ENCODE data around the gene TMEM131L. TPM values are rescaled to one million over a fixed set of nuclear protein-coding genes. Genes with fewer than 3 reads are reported as not detected.

The TMEM131L gene
- polyA plus RNA-seq, 1 donor (not counting 4 experiments of a cell fraction or from before 2014, with no cell fraction given) = 10.3 TPM

- no peak overlapping the region for H3K27ac ChIP-seq (ENCODE audit: control insufficient read depth, insufficient read depth, low read length)
- DNase-seq (ENCODE audit: low read depth, low spot score) = no peak
- no peak for FAIRE-seq
- peaks cover 7% of the 10 kb centered on the region for H3K4me1 ChIP-seq (ENCODE audit: control insufficient read depth, extremely low read depth, insufficient read depth, low read length)
- no peaks in the 10 kb centered on the region for H4K20me1 ChIP-seq (ENCODE audit: control insufficient read depth, extremely low read depth, insufficient read depth, low read length)
- dilution Hi-C loops (cut with MboI; ENCODE audit: extremely low pct_ligation_motif_present, low sequenced_read_pairs) = no loop called here
- TF ChIP-seq EZH2 (IDR thresholded peaks at IDR 0.05; ENCODE audit: low read length) = no peak
- no peak for TF ChIP-seq CTCF (optimal IDR thresholded peaks at IDR 0.05 in 1 of 3, IDR thresholded peaks at IDR 0.05 in 1 of 3, conservative IDR thresholded peaks at IDR 0.05 in 1 of 3; ENCODE audit: extremely low read depth in 1 of 3, insufficient read depth in 2 of 3, low read length in 3 of 3)
- no peaks in the 10 kb centered on the region for H3K36me3 ChIP-seq (ENCODE audit: control insufficient read depth in 2 of 2, extremely low read depth in 1 of 2, insufficient read depth in 2 of 2, low read length in 2 of 2)
- no peaks in the 10 kb centered on the region for H3K9me1 ChIP-seq (ENCODE audit: control insufficient read depth, extremely low read depth, insufficient read depth, low read length)
- peak overlapping the region; percentile 91 for H2AFZ ChIP-seq (ENCODE audit: control insufficient read depth, low read length)
- no peaks in the 10 kb centered on the region for H3K9me3 ChIP-seq (ENCODE audit: control insufficient read depth, low read depth, low read length)
- H3K4me2 ChIP-seq (ENCODE audit: control insufficient read depth, extremely low read depth, insufficient read depth, low read depth, low read length) = peak overlapping the region; percentile 85
- H3K79me2 ChIP-seq (ENCODE audit: control insufficient read depth, insufficient read depth, low read length) = no peaks in the 10 kb centered on the region
- H3K4me3 ChIP-seq (ENCODE audit: control insufficient read depth in 2 of 3, extremely low read depth in 1 of 3, insufficient read depth in 2 of 3, low read depth in 1 of 3, low read length in 3 of 3) = peak overlapping the region in 2 of 3 experiments; percentile 36 to 45
- H3K27me3 ChIP-seq (ENCODE audit: control insufficient read depth, extremely low read depth, insufficient read depth, low read length) = no peaks in the 10 kb centered on the region
- H3K9ac ChIP-seq (ENCODE audit: control insufficient read depth, extremely low read depth, insufficient read depth, low read length) = peak overlapping the region; percentile 57
Observed at GRCh38 chr4:153438916-153439756, 27.0 kb upstream of the TMEM131L start.

GRCh38 chr4:153439831-153440230, 26.3 kb upstream of the TMEM131L start:
- Histone ChIP-seq H3K4me3 (ENCODE audit: control insufficient read depth in 2 of 3, extremely low read depth in 1 of 3, insufficient read depth in 2 of 3, low read depth in 1 of 3, low read length in 3 of 3) (no peak overlapping the region), H3K36me3 (ENCODE audit: control insufficient read depth in 2 of 2, extremely low read depth in 1 of 2, insufficient read depth in 2 of 2, low read length in 2 of 2) (no peaks in the 10 kb centered on the region), H3K9ac (ENCODE audit: control insufficient read depth, extremely low read depth, insufficient read depth, low read length) (no peak overlapping the region), H4K20me1 (ENCODE audit: control insufficient read depth, extremely low read depth, insufficient read depth, low read length) (no peaks in the 10 kb centered on the region), H3K9me3 (ENCODE audit: control insufficient read depth, low read depth, low read length) (no peaks in the 10 kb centered on the region), H2AFZ (ENCODE audit: control insufficient read depth, low read length) (no peak overlapping the region), H3K27me3 (ENCODE audit: control insufficient read depth, extremely low read depth, insufficient read depth, low read length) (no peaks in the 10 kb centered on the region), H3K4me1 (ENCODE audit: control insufficient read depth, extremely low read depth, insufficient read depth, low read length) (peaks cover 7% of the 10 kb centered on the region), H3K4me2 (ENCODE audit: control insufficient read depth, extremely low read depth, insufficient read depth, low read depth, low read length) (no peak overlapping the region), H3K9me1 (ENCODE audit: control insufficient read depth, extremely low read depth, insufficient read depth, low read length) (no peaks in the 10 kb centered on the region), H3K27ac (ENCODE audit: control insufficient read depth, insufficient read depth, low read length) (no peak overlapping the region), H3K79me2 (ENCODE audit: control insufficient read depth, insufficient read depth, low read length) (no peaks in the 10 kb centered on the region)
- no peak for FAIRE-seq
- TF ChIP-seq EZH2 (IDR thresholded peaks at IDR 0.05; ENCODE audit: low read length) = no peak
- no peak for TF ChIP-seq CTCF (optimal IDR thresholded peaks at IDR 0.05 in 1 of 3, IDR thresholded peaks at IDR 0.05 in 1 of 3, conservative IDR thresholded peaks at IDR 0.05 in 1 of 3; ENCODE audit: extremely low read depth in 1 of 3, insufficient read depth in 2 of 3, low read length in 3 of 3)
- DNase-seq (ENCODE audit: low read depth, low spot score) = no peak
- dilution Hi-C loops (cut with MboI; ENCODE audit: extremely low pct_ligation_motif_present, low sequenced_read_pairs) = no loop called here

All from keratinocyte (primary cell).